DOHH2 (cell line): ENCODE results near the gene ZNF181.

Source experiments
- CTCF ChIP-seq: fragments of 200-600 bp; sonication (generic); IDR thresholded peaks from one replicate; pipeline ENCODE4 v1.5.1; 2014; ENCODE audit warnings: antibody characterized with exemption, mild to moderate bottlenecking, low read depth, low read length; ENCODE audit not compliant: poor library complexity, severe bottlenecking
- EZH2phosphoT487 ChIP-seq: fragments of 200-600 bp; sonication (generic); IDR thresholded peaks from 2 replicates; pipeline ENCODE4 v1.6.1; 2017; ENCODE audit warnings: borderline replicate concordance, mild to moderate bottlenecking, antibody characterized with exemption, low read length, moderate library complexity, mixed read lengths

GRCh38 chr19:34734537-34735103 lies 577 bp downstream of the ZNF181 start:
- no peak for TF ChIP-seq CTCF
- no peak for TF ChIP-seq EZH2phosphoT487
